H9 (cell line): Measurements from ENCODE around the gene C11orf91. TPM values are rescaled to one million over a fixed set of nuclear protein-coding genes. Genes with fewer than 3 reads are reported as not detected.

Experiments used
- DNase-seq: peaks from one replicate; pipeline ENCODE4 v3.0.0-alpha.2; 2017
- H2AFZ ChIP-seq: one replicate; pipeline ENCODE4 v1.6.1; 2013; ENCODE audit warnings: mild to moderate bottlenecking, low read length, control low read depth, moderate library complexity
- H2AK5ac ChIP-seq: 2 replicates; pipeline ENCODE4 v1.6.1; 2013; ENCODE audit warnings: low read length, control low read depth, mixed read lengths; ENCODE audit not compliant: insufficient read length
- H2BK120ac ChIP-seq: one replicate; pipeline ENCODE4 v1.6.1; 2013; ENCODE audit warnings: low read depth, mild to moderate bottlenecking, low read length, control low read depth, inconsistent platforms; ENCODE audit not compliant: poor library complexity, severe bottlenecking
- H2BK12ac ChIP-seq: 2 replicates; pipeline ENCODE4 v1.6.1; 2013; ENCODE audit warnings: low read length, control low read depth, mixed read lengths, low read depth; ENCODE audit not compliant: insufficient read length
- H2BK15ac ChIP-seq: 2 replicates; pipeline ENCODE4 v1.6.1; 2013; ENCODE audit warnings: low read depth, low read length, control low read depth
- H2BK20ac ChIP-seq: one replicate; pipeline ENCODE4 v1.6.1; 2013; ENCODE audit warnings: low read depth, mild to moderate bottlenecking, low read length, control low read depth, inconsistent platforms; ENCODE audit not compliant: poor library complexity, severe bottlenecking
- H2BK5ac ChIP-seq: 2 replicates; pipeline ENCODE4 v1.6.1; 2013; ENCODE audit warnings: low read length, control low read depth, mixed read lengths; ENCODE audit not compliant: insufficient read length
- H3K14ac ChIP-seq: 2 replicates; pipeline ENCODE4 v1.6.1; 2013; ENCODE audit warnings: low read length, control low read depth; ENCODE audit not compliant: insufficient read depth
- H3K18ac ChIP-seq: 2 replicates; pipeline ENCODE4 v1.6.1; 2013; ENCODE audit warnings: low read depth, mild to moderate bottlenecking, mixed read lengths, low read length, control low read depth; ENCODE audit not compliant: insufficient read length
- H3K23ac ChIP-seq: 2 replicates; pipeline ENCODE4 v1.6.1; 2013; ENCODE audit warnings: low read length, control low read depth, mixed read lengths, low read depth; ENCODE audit not compliant: insufficient read length
- H3K23me2 ChIP-seq: 2 replicates; pipeline ENCODE4 v1.6.1; 2013; ENCODE audit warnings: low read depth, mild to moderate bottlenecking, mixed read lengths, low read length, control low read depth; ENCODE audit not compliant: insufficient read length, poor library complexity, severe bottlenecking
- H3K27ac ChIP-seq: 2 replicates; pipeline ENCODE4 v1.5.1; 2013; ENCODE audit warnings: low read length, control low read depth, mixed read lengths, low read depth; ENCODE audit not compliant: insufficient read length
- H3K27me3 ChIP-seq: 2 replicates; pipeline ENCODE4 v1.6.1; 2013; ENCODE audit warnings: low read length, control low read depth, inconsistent platforms; ENCODE audit not compliant: insufficient read depth
- H3K4ac ChIP-seq: 2 replicates; pipeline ENCODE4 v1.6.1; 2013; ENCODE audit warnings: low read depth, mild to moderate bottlenecking, control low read depth, inconsistent platforms, low read length, moderate library complexity
- H3K4me1 ChIP-seq: 2 replicates; pipeline ENCODE4 v1.6.1; 2013; ENCODE audit warnings: low read length, control low read depth, inconsistent platforms; ENCODE audit not compliant: insufficient read depth
- H3K4me2 ChIP-seq: 2 replicates; pipeline ENCODE4 v1.6.1; 2013; ENCODE audit warnings: low read length, control low read depth, mixed read lengths; ENCODE audit not compliant: insufficient read length, insufficient read depth
- H3K56ac ChIP-seq: 2 replicates; pipeline ENCODE4 v1.6.1; 2013; ENCODE audit warnings: low read depth, mild to moderate bottlenecking, mixed read lengths, low read length, control low read depth; ENCODE audit not compliant: insufficient read length
- H3K79me1 ChIP-seq: 2 replicates; pipeline ENCODE4 v1.6.1; 2013; ENCODE audit warnings: low read depth, mild to moderate bottlenecking, moderate library complexity, low read length, control low read depth, inconsistent platforms; ENCODE audit not compliant: insufficient read depth, poor library complexity, severe bottlenecking
- H3K79me2 ChIP-seq: 2 replicates; pipeline ENCODE4 v1.6.1; 2013; ENCODE audit warnings: low read length, control low read depth, inconsistent platforms; ENCODE audit not compliant: insufficient read depth
- H3K9ac ChIP-seq: 2 replicates; pipeline ENCODE4 v1.6.1; 2013; ENCODE audit warnings: low read length, control low read depth, mixed read lengths; ENCODE audit not compliant: insufficient read length; ENCODE audit errors: extremely low read depth
- H3K9me3 ChIP-seq: one replicate; pipeline ENCODE4 v1.6.1; 2013; ENCODE audit warnings: low read depth, low read length, inconsistent platforms; ENCODE audit not compliant: control insufficient read depth
- H3T11ph ChIP-seq: one replicate; pipeline ENCODE4 v1.6.1; 2013; ENCODE audit warnings: mild to moderate bottlenecking, low read length, control low read depth, inconsistent platforms
- H4K20me1 ChIP-seq: one replicate; pipeline ENCODE4 v1.6.1; 2013; ENCODE audit not compliant: control insufficient read depth, insufficient read length, insufficient read depth
- H4K5ac ChIP-seq: 2 replicates; pipeline ENCODE4 v1.6.1; 2013; ENCODE audit warnings: low read depth, mild to moderate bottlenecking, mixed read lengths, low read length, control low read depth; ENCODE audit not compliant: insufficient read length
- H4K8ac ChIP-seq: replicated peaks from 2 replicates; pipeline ENCODE4 v1.6.1; 2013; ENCODE audit warnings: low read length, control low read depth, mixed read lengths, low read depth; ENCODE audit not compliant: insufficient read length
- H4K91ac ChIP-seq: 2 replicates; pipeline ENCODE4 v1.6.1; 2013; ENCODE audit warnings: low read depth, mild to moderate bottlenecking, moderate library complexity, mixed read lengths, low read length, control low read depth; ENCODE audit not compliant: insufficient read length
- H3K27ac Mint-ChIP-seq, 3 experiments: 2 replicates in 2 of 3; 3 replicates in 1 of 3; pipeline ENCODE4 v1.8.0; 2020 to 2021; ENCODE audit warnings: mixed read lengths in 3 of 3, mild to moderate bottlenecking in 1 of 3, moderate library complexity in 1 of 3
- H3K27me3 Mint-ChIP-seq: 2 replicates; pipeline ENCODE4 v1.8.0; 2021; ENCODE audit warnings: low read depth, mild to moderate bottlenecking, moderate library complexity, mixed read lengths
- H3K36me3 Mint-ChIP-seq, 3 experiments: 2 replicates in 2 of 3; 3 replicates in 1 of 3; pipeline ENCODE4 v1.8.0; 2020 to 2021; ENCODE audit warnings: low read depth in 3 of 3, mixed read lengths in 3 of 3; ENCODE audit not compliant: insufficient read depth in 1 of 3
- H3K4me1 Mint-ChIP-seq, 2 experiments: 2 replicates each; pipeline ENCODE4 v1.8.0; 2020; ENCODE audit warnings: mixed read lengths in 2 of 2
- H3K4me3 Mint-ChIP-seq, 2 experiments: 2 replicates in 1 of 2; 3 replicates in 1 of 2; pipeline ENCODE4 v1.8.0; 2020 to 2021; ENCODE audit warnings: mild to moderate bottlenecking in 2 of 2, mixed read lengths in 2 of 2, moderate library complexity in 1 of 2
- H3K9me3 Mint-ChIP-seq, 2 experiments: 2 replicates in 1 of 2; 3 replicates in 1 of 2; pipeline ENCODE4 v1.8.0; 2020; ENCODE audit warnings: mild to moderate bottlenecking in 2 of 2, mixed read lengths in 2 of 2, moderate library complexity in 1 of 2
- CTCF ChIP-seq: fragments of 200-600 bp; sonication (generic); conservative IDR thresholded peaks from 3 replicates; pipeline ENCODE4 v1.8.0; 2021; ENCODE audit warnings: antibody characterized with exemption, mild to moderate bottlenecking
- WGBS: extraction: QIAGEN DNeasy Blood & Tissue Kit; methylation state at CpG from one replicate; pipeline ENCODE4 v1.1.7; 2013; ENCODE audit warnings: missing lambda C conversion rate, low lambda C conversion rate, mixed read lengths; ENCODE audit not compliant: insufficient read length; ENCODE audit errors: extremely low coverage; 5-methylcytosine and 5-hydroxymethylcytosine counted together
- total RNA-seq: library from RNA; stranded (reverse); gene quantifications from 2 replicates; pipeline ENCODE4 v1.2.1, GENCODE V29; 2021

The C11orf91 gene
- total RNA-seq, 1 experiment from 2014 or later, result not detected

- H3K56ac ChIP-seq, result no peak overlapping the region
- no peak overlapping the region for H3K4ac ChIP-seq
- H3K4me1 ChIP-seq, result no peaks in the 10 kb centered on the region
- Mint-ChIP-seq H3K36me3 (peaks cover 0 to 39% (median 35%) of the 10 kb centered on the region in 3 experiments; a peak in 6 of 7 replicates), H3K9me3 (no peaks in the 10 kb centered on the region), H3K27me3 (no peaks in the 10 kb centered on the region), H3K4me1 (peaks cover 3% of the 10 kb centered on the region in 2 experiments), H3K27ac (no peak overlapping the region), H3K4me3 (no peak overlapping the region)
- H4K5ac ChIP-seq, result no peak overlapping the region
- no peaks in the 10 kb centered on the region for H3K23me2 ChIP-seq
- no peak overlapping the region for H2AFZ ChIP-seq
- H2BK5ac ChIP-seq, result no peak overlapping the region
- no peaks in the 10 kb centered on the region for H3K9me3 ChIP-seq
- H2BK12ac ChIP-seq, result no peak overlapping the region
- H3K79me2 ChIP-seq, result no peaks in the 10 kb centered on the region; the same call in 1 of the 2 replicates
- no peak overlapping the region for H3K14ac ChIP-seq
- no peak overlapping the region for H3K18ac ChIP-seq
- TF ChIP-seq CTCF, result no peak
- H2AK5ac ChIP-seq, result no peak overlapping the region
- no peak overlapping the region for H3K4me2 ChIP-seq
- H3K27me3 ChIP-seq, result no peaks in the 10 kb centered on the region
- H2BK15ac ChIP-seq, result no peak overlapping the region
- no peaks in the 10 kb centered on the region for H4K20me1 ChIP-seq
- no peak overlapping the region for H3K23ac ChIP-seq
- no peak overlapping the region for H4K8ac ChIP-seq
- H3K79me1 ChIP-seq, result no peaks in the 10 kb centered on the region
- H3K9ac ChIP-seq, result no peak overlapping the region
- no peak overlapping the region for H2BK120ac ChIP-seq
- no peak overlapping the region for H4K91ac ChIP-seq
- WGBS, result no CpG with 5 or more reads among the region's 2 CpGs
- H3K27ac ChIP-seq, result no peak overlapping the region
- no peak for DNase-seq
- no peak overlapping the region for H3T11ph ChIP-seq
- H2BK20ac ChIP-seq, result no peak overlapping the region
Observed at GRCh38 chr11:33718440-33718839, 17.8 kb upstream of the C11orf91 start.
